Measurements from ENCODE around the gene ZNF700. TPM values are rescaled to one million over a fixed set of nuclear protein-coding genes. Genes with fewer than 3 reads are reported as not detected.

Gene ZNF700
- total RNA-seq, 1 experiment from 2014 or later: 9.3 TPM

- H3K4me2 ChIP-seq (ENCODE audit: low read length): no peak overlapping the region
- intact Hi-C loops (cut with micrococcal nuclease): no loop called here
- no peaks in the 10 kb centered on the region for H3K27me3 ChIP-seq (ENCODE audit: insufficient read depth, low read length)
- H3K9me2 ChIP-seq (ENCODE audit: insufficient read depth): no peaks in the 10 kb centered on the region
- DNase-seq (ENCODE audit: low read depth, low spot score): no peak
- peaks cover 8 to 10% of the 10 kb centered on the region in 2 experiments; a peak in 2 of 4 replicates for H3K9me3 ChIP-seq (ENCODE audit: control insufficient read depth in 1 of 2, insufficient read depth in 1 of 2, low read depth in 1 of 2, low read length in 2 of 2)
- H3K4me1 ChIP-seq (ENCODE audit: control insufficient read depth in 1 of 2, insufficient read depth in 2 of 2, low read length in 2 of 2): no peaks in the 10 kb centered on the region
- ChIA-PET RAD21 (ENCODE audit: low non-redundant PET in 1 of 2, low total read pairs in 2 of 2, uncharacterized antibody in 2 of 2, unreplicated experiment in 2 of 2) (no interaction called here), POLR2A (no interaction called here), CTCF (no interaction called here)
- no peak overlapping the region for H2AFZ ChIP-seq (ENCODE audit: low read depth, low read length, poor library complexity, severe bottlenecking)
- no peak overlapping the region for H3K9ac ChIP-seq (ENCODE audit: low read length)
- BruUV-seq (replicated peaks): no TSS peak
- H4K20me1 ChIP-seq (ENCODE audit: insufficient read depth): no peaks in the 10 kb centered on the region
- H3K4me3 ChIP-seq (replicated peaks in 1 of 2; ENCODE audit: low read depth in 1 of 2, low read length in 2 of 2): no peak overlapping the region
- H3K79me2 ChIP-seq (ENCODE audit: insufficient read depth, low read length): no peaks in the 10 kb centered on the region
- H3K36me3 ChIP-seq (ENCODE audit: control insufficient read depth in 1 of 2, insufficient read depth in 2 of 2, low read length in 2 of 2): no peaks in the 10 kb centered on the region
- TF ChIP-seq SIN3A (IDR thresholded peaks at IDR 0.05; ENCODE audit: low read depth): no peak
- no peak for TF ChIP-seq CBX3 (IDR thresholded peaks at IDR 0.05; ENCODE audit: low read depth)
- TF ChIP-seq ZNF274 (IDR thresholded peaks at IDR 0.05; ENCODE audit: low read depth, low read length): no peak
- TF ChIP-seq CTCF (IDR thresholded peaks at IDR 0.05 in 2 of 3, conservative IDR thresholded peaks at IDR 0.05 in 1 of 3; ENCODE audit: borderline replicate concordance in 1 of 3, insufficient read depth in 1 of 3, low read depth in 2 of 3, low read length in 2 of 3): no peak
- TF ChIP-seq ELF1 (IDR thresholded peaks at IDR 0.05; ENCODE audit: borderline replicate concordance, low read depth): no peak
- TF ChIP-seq EZH2 (IDR thresholded peaks at IDR 0.05): no peak
- no peak for TF ChIP-seq ATF3 (IDR thresholded peaks at IDR 0.05)
- TF ChIP-seq JUND (IDR thresholded peaks at IDR 0.05): no peak
- no peak overlapping the region for H3K27ac ChIP-seq (ENCODE audit: low read depth, low read length)
- ATAC-seq: no peak
Measured at GRCh38 chr19:11887234-11887610, 37.7 kb upstream of the ZNF700 start.
